Smooth muscle cell (in vitro differentiated cells): Measurements from ENCODE around the gene FLT1. TPM values are rescaled to one million over a fixed set of nuclear protein-coding genes. Genes with fewer than 3 reads are reported as not detected.

Experiments
- DNase-seq: peaks from one replicate; lab custom pipeline; 2025; ENCODE audit not compliant: unreplicated experiment; lab: John Stamatoyannopoulos, UW
- H2AFZ ChIP-seq: fragments of 200-600 bp; sonication (generic); 2 replicates; pipeline ENCODE4 v1.6.0; 2016; ENCODE audit warnings: antibody characterized with exemption, low read depth, mild to moderate bottlenecking
- H3F3A ChIP-seq: fragments of 200-600 bp; sonication (generic); 2 replicates; pipeline ENCODE4 v1.6.0; 2017; ENCODE audit warnings: antibody characterized with exemption, low read depth
- H3K27ac ChIP-seq: fragments of 200-600 bp; sonication (generic); 2 replicates; pipeline ENCODE4 v1.5.1; 2016; ENCODE audit warnings: low read depth, mild to moderate bottlenecking
- H3K27me3 ChIP-seq: fragments of 200-600 bp; sonication (generic); 2 replicates; pipeline ENCODE4 v1.6.1; 2016; ENCODE audit warnings: low read depth, mild to moderate bottlenecking
- H3K36me3 ChIP-seq: fragments of 200-600 bp; sonication (generic); 2 replicates; pipeline ENCODE4 v1.5.1; 2016; ENCODE audit warnings: low read depth
- H3K4me1 ChIP-seq: fragments of 200-600 bp; sonication (generic); 2 replicates; pipeline ENCODE4 v1.5.1; 2016; ENCODE audit warnings: low read depth
- H3K4me2 ChIP-seq: fragments of 200-600 bp; sonication (generic); 2 replicates; pipeline ENCODE4 v1.6.0; 2016; ENCODE audit warnings: mild to moderate bottlenecking
- H3K4me3 ChIP-seq: fragments of 200-600 bp; sonication (generic); 2 replicates; pipeline ENCODE4 v1.5.1; 2016; ENCODE audit warnings: mild to moderate bottlenecking
- H3K79me2 ChIP-seq: fragments of 200-600 bp; sonication (generic); 2 replicates; pipeline ENCODE4 v1.6.0; 2016; ENCODE audit warnings: low read depth, mild to moderate bottlenecking
- H3K9ac ChIP-seq: fragments of 200-600 bp; sonication (generic); 2 replicates; pipeline ENCODE4 v1.6.0; 2016; ENCODE audit warnings: low read depth
- H3K9me3 ChIP-seq: fragments of 200-600 bp; sonication (generic); replicated peaks from 2 replicates; pipeline ENCODE4 v1.5.1; 2016; ENCODE audit warnings: low read depth
- H4K20me1 ChIP-seq: fragments of 200-600 bp; sonication (generic); 2 replicates; pipeline ENCODE4 v1.6.0; 2016; ENCODE audit warnings: low read depth
- WGBS: methylation state at CpG from one replicate; pipeline ENCODE4 v1.1.7; 2016; ENCODE audit warnings: low lambda C conversion rate; 5-methylcytosine and 5-hydroxymethylcytosine counted together
- polyA plus RNA-seq: library from polyadenylated mRNA; unstranded; fragments of >200 nt; fragmentation: Nextera tagmentation; extraction: Ambion mirVana; gene quantifications from 2 replicates; pipeline ENCODE4 v1.2.1, GENCODE V29; 2016
- total RNA-seq: library from RNA; depleted of rRNA; stranded (reverse); fragments of >200 nt; gene quantifications from 2 replicates; pipeline ENCODE4 v1.2.3, GENCODE V29; 2014
- TF ChIP-seq, protein P1 (sequence below): fragments of 200-600 bp; sonication (generic); IDR thresholded peaks from 2 replicates; pipeline ENCODE4 v1.5.1; 2017; ENCODE audit warnings: borderline replicate concordance, mild to moderate bottlenecking, antibody characterized with exemption; ENCODE audit not compliant: insufficient read depth, poor library complexity, severe bottlenecking

The FLT1 gene
- total and polyA plus RNA-seq, 2 experiments from 2014 or later, result 495 to 738 TPM

DNA sequence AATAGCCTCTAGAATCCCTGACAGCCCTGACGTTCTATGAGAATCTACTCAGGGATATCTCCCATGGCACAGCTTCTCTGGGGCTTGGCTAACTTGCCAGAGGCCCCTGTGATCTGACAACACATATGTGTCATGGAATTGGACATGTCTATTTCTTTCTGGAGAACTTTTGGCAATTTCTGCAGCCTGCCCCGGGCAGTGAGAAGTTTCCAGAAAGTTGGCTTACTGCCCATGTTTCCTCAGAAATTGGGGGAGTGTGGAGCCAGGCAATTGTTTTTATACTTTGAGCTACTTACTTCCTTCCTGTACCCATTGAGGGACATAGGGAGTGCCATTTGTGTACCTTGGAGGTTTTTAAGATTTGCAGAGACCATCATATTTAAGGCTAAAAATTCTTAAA is 98.9 kb downstream of the FLT1 start:
- 75% methylated on average over 2 of the region's 2 CpGs for WGBS
- peaks cover 46% of the 10 kb centered on the region for H3F3A ChIP-seq
- no peaks in the 10 kb centered on the region for H3K9me3 ChIP-seq
- H3K27ac ChIP-seq, result peak overlapping the region; percentile 77
- no peak overlapping the region for H3K4me3 ChIP-seq
- no peak overlapping the region for H3K4me2 ChIP-seq
- TF ChIP-seq, protein P1, sequence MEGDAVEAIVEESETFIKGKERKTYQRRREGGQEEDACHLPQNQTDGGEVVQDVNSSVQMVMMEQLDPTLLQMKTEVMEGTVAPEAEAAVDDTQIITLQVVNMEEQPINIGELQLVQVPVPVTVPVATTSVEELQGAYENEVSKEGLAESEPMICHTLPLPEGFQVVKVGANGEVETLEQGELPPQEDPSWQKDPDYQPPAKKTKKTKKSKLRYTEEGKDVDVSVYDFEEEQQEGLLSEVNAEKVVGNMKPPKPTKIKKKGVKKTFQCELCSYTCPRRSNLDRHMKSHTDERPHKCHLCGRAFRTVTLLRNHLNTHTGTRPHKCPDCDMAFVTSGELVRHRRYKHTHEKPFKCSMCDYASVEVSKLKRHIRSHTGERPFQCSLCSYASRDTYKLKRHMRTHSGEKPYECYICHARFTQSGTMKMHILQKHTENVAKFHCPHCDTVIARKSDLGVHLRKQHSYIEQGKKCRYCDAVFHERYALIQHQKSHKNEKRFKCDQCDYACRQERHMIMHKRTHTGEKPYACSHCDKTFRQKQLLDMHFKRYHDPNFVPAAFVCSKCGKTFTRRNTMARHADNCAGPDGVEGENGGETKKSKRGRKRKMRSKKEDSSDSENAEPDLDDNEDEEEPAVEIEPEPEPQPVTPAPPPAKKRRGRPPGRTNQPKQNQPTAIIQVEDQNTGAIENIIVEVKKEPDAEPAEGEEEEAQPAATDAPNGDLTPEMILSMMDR, result no peak
- H3K9ac ChIP-seq, result no peak overlapping the region
- peaks cover 47% of the 10 kb centered on the region for H3K36me3 ChIP-seq
- H3K27me3 ChIP-seq, result no peaks in the 10 kb centered on the region
- peaks cover 13% of the 10 kb centered on the region for H3K79me2 ChIP-seq
- H4K20me1 ChIP-seq, result peaks cover 71% of the 10 kb centered on the region
- H3K4me1 ChIP-seq, result no peaks in the 10 kb centered on the region
- no peak overlapping the region for H2AFZ ChIP-seq
- no peak for DNase-seq

DNA sequence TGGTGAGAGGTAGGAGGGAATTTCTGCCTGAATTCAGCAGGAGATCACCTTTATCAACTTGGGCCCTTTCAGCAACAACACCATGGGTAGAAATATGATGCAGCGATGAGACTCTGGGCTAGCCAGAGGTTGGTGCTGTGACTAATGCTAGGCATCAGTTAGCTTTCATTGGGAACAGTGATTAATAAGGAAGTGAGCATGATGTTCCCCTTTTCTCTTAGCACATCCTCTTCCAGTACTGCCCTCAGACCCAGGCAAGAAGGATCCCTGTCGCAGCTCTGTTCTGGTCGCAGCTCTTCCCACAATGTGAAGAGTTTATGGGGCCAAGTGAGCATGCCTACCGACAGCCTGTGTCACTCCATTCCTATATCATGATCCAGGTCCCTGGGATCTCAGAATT is 100.5 kb downstream of the FLT1 start:
- no peak for DNase-seq
- WGBS, result 66% methylated on average over 4 of the region's 4 CpGs
- H3F3A ChIP-seq, result peaks cover 43% of the 10 kb centered on the region
- no peaks in the 10 kb centered on the region for H3K27me3 ChIP-seq
- peaks cover 13% of the 10 kb centered on the region for H3K79me2 ChIP-seq
- peak overlapping the region; percentile 77 for H3K27ac ChIP-seq
- peaks cover 69% of the 10 kb centered on the region for H4K20me1 ChIP-seq
- no peaks in the 10 kb centered on the region for H3K9me3 ChIP-seq
- no peak overlapping the region for H2AFZ ChIP-seq
- H3K36me3 ChIP-seq, result peaks cover 49% of the 10 kb centered on the region
- no peak overlapping the region for H3K9ac ChIP-seq
- no peak overlapping the region for H3K4me2 ChIP-seq
- H3K4me3 ChIP-seq, result no peak overlapping the region
- H3K4me1 ChIP-seq, result no peaks in the 10 kb centered on the region
- TF ChIP-seq, protein P1, result no peak

DNA sequence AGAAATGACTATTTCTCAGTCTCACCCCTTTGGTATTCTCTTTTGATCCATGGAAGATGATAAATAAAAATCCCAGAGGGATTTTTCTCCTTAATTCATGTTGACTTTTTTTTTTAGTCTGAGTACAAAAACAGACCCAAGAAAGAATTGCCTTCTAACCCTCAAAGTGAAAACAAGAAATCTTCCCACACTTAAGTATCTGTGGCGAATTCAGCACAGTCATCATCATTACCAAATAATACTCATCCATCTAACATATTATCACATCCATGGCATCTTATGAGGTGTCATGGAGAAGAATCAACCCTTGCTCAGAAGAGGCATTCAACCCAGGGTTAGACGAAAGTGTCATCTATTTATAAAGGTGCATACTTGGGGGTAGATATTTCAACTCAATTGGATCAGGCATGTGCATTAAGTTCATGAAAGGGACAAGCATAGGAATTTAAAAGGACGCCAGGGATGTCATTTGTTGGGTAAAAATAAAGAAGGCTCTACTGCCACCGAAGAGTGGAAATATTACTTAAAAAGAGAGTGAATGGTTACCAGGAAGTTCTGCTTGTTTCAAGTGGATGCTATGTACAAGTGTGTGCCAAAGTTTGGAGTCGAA is 101.9 kb downstream of the FLT1 start:
- Histone ChIP-seq H3K36me3 (peaks cover 43% of the 10 kb centered on the region), H3K9ac (no peak overlapping the region)
- TF ChIP-seq, protein P1, result no peak

DNA sequence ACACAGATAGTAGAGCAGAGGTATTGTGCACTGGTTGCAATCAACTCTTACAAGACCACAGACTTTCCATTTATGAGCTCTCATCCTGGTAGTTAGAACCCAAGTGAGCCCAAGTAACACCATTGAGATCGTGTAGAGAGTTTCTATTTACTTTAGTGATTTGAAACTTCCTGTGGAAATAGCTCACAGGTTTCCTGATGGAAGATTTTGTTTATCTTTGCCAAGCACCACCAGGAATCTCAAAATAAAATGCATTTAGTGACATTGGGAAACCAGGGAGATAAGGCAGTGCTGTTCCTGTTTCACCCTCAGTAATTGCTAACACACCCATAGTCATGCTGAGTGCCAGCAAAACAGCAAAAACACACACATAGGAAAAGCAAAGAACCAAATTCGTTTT is 102.5 kb downstream of the FLT1 start:
- TF ChIP-seq, protein P1, result no peak
- Histone ChIP-seq H3K4me1 (peaks cover 4% of the 10 kb centered on the region), H2AFZ (no peak overlapping the region), H3K9ac (no peak overlapping the region), H4K20me1 (peaks cover 80% of the 10 kb centered on the region), H3F3A (peaks cover 45% of the 10 kb centered on the region), H3K36me3 (peaks cover 43% of the 10 kb centered on the region), H3K9me3 (no peaks in the 10 kb centered on the region), H3K4me3 (no peak overlapping the region), H3K79me2 (peaks cover 19% of the 10 kb centered on the region), H3K27ac (peak overlapping the region; percentile 77), H3K27me3 (no peaks in the 10 kb centered on the region), H3K4me2 (peak overlapping the region; percentile 19)
- DNase-seq, result no peak
- WGBS, result 20% methylated on average over 2 of the region's 2 CpGs

More for the DNA sequence above, 101.9 kb downstream of the FLT1 start:
- Histone ChIP-seq H3K9me3 (no peaks in the 10 kb centered on the region), H2AFZ (no peak overlapping the region), H3F3A (peaks cover 42% of the 10 kb centered on the region), H3K27ac (peak overlapping the region; percentile 77), H3K4me2 (peak overlapping the region; percentile 19), H4K20me1 (peaks cover 76% of the 10 kb centered on the region), H3K79me2 (peaks cover 19% of the 10 kb centered on the region), H3K4me1 (peaks cover 4% of the 10 kb centered on the region), H3K4me3 (no peak overlapping the region), H3K27me3 (no peaks in the 10 kb centered on the region)
- no peak for DNase-seq
- WGBS, result 89% methylated on average over 5 of the region's 5 CpGs
